ACC112 (cell line): Measurements from ENCODE around the gene HCST.

Experiments
- H2AFZ ChIP-seq: fragments of 200-600 bp; sonication (generic); one replicate; pipeline ENCODE4 v1.6.0; 2017; ENCODE audit warnings: antibody characterized with exemption, low read length; ENCODE audit not compliant: unreplicated experiment
- H3K27ac ChIP-seq: fragments of 200-600 bp; sonication (generic); 2 replicates; pipeline ENCODE4 v1.5.1; 2014; ENCODE audit warnings: low read depth, mild to moderate bottlenecking, antibody characterized with exemption, low read length, moderate library complexity
- H3K27me3 ChIP-seq: fragments of 200-600 bp; sonication (generic); 2 replicates; pipeline ENCODE4 v1.6.1; 2014; ENCODE audit warnings: mild to moderate bottlenecking, antibody characterized with exemption, low read length, moderate library complexity, mixed read lengths; ENCODE audit not compliant: insufficient read depth
- H3K36me3 ChIP-seq: fragments of 200-600 bp; sonication (generic); 2 replicates; pipeline ENCODE4 v1.6.1; 2016; ENCODE audit warnings: mild to moderate bottlenecking, antibody characterized with exemption, low read length, moderate library complexity, mixed read lengths; ENCODE audit not compliant: insufficient read depth
- H3K4me1 ChIP-seq: fragments of 200-600 bp; sonication (generic); one replicate; pipeline ENCODE4 v1.6.1; 2016; ENCODE audit warnings: low read length, mixed read lengths; ENCODE audit not compliant: insufficient read depth, unreplicated experiment, control insufficient read depth
- H3K4me3 ChIP-seq: fragments of 200-600 bp; sonication (generic); 2 replicates; pipeline ENCODE4 v1.5.1; 2014; ENCODE audit warnings: mild to moderate bottlenecking, low read depth, low read length
- H3K79me2 ChIP-seq: fragments of 200-600 bp; sonication (generic); one replicate; pipeline ENCODE4 v1.6.0; 2016; ENCODE audit warnings: low read length; ENCODE audit not compliant: control insufficient read depth, unreplicated experiment, insufficient read depth

The HCST gene

GRCh38 chr19:35938282-35939224 lies 36.2 kb downstream of the HCST start:
- Histone ChIP-seq H3K4me1 (no peaks in the 10 kb centered on the region), H2AFZ (no peak overlapping the region), H3K36me3 (no peaks in the 10 kb centered on the region), H3K27me3 (no peaks in the 10 kb centered on the region), H3K4me3 (0 out of 2 replicates have a peak overlapping the region, but pooled peaks have one; percentile 77), H3K79me2 (no peaks in the 10 kb centered on the region), H3K27ac (no peak overlapping the region)

DNA sequence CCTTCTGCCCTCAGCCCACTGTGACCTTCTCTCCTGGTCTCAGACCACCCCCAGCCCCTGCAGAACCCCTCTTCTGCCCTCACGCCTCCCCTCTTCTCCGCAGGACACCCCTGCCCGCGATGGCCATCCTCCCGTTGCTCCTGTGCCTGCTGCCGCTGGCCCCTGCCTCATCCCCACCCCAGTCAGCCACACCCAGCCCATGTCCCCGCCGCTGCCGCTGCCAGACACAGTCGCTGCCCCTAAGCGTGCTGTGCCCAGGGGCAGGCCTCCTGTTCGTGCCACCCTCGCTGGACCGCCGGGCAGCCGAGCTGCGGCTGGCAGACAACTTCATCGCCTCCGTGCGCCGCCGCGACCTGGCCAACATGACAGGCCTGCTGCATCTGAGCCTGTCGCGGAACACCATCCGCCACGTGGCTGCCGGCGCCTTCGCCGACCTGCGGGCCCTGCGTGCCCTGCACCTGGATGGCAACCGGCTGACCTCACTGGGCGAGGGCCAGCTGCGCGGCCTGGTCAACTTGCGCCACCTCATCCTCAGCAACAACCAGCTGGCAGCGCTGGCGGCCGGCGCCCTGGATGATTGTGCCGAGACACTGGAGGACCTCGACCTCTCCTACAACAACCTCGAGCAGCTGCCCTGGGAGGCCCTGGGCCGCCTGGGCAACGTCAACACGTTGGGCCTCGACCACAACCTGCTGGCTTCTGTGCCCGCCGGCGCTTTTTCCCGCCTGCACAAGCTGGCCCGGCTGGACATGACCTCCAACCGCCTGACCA lies 37.2 kb downstream of the HCST start:
- Histone ChIP-seq H3K79me2 (no peaks in the 10 kb centered on the region), H3K4me1 (no peaks in the 10 kb centered on the region), H3K27me3 (no peaks in the 10 kb centered on the region), H3K4me3 (no peak overlapping the region), H3K27ac (no peak overlapping the region), H3K36me3 (no peaks in the 10 kb centered on the region), H2AFZ (no peak overlapping the region)

DNA sequence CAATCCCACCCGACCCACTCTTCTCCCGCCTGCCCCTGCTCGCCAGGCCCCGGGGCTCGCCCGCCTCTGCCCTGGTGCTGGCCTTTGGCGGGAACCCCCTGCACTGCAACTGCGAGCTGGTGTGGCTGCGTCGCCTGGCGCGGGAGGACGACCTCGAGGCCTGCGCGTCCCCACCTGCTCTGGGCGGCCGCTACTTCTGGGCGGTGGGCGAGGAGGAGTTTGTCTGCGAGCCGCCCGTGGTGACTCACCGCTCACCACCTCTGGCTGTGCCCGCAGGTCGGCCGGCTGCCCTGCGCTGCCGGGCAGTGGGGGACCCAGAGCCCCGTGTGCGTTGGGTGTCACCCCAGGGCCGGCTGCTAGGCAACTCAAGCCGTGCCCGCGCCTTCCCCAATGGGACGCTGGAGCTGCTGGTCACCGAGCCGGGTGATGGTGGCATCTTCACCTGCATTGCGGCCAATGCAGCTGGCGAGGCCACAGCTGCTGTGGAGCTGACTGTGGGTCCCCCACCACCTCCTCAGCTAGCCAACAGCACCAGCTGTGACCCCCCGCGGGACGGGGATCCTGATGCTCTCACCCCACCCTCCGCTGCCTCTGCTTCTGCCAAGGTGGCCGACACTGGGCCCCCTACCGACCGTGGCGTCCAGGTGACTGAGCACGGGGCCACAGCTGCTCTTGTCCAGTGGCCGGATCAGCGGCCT lies 37.9 kb downstream of the HCST start:
- Histone ChIP-seq H3K4me1 (no peaks in the 10 kb centered on the region), H3K36me3 (no peaks in the 10 kb centered on the region), H3K27ac (no peak overlapping the region), H3K27me3 (no peaks in the 10 kb centered on the region), H3K4me3 (no peak overlapping the region), H3K79me2 (no peaks in the 10 kb centered on the region), H2AFZ (no peak overlapping the region)

DNA sequence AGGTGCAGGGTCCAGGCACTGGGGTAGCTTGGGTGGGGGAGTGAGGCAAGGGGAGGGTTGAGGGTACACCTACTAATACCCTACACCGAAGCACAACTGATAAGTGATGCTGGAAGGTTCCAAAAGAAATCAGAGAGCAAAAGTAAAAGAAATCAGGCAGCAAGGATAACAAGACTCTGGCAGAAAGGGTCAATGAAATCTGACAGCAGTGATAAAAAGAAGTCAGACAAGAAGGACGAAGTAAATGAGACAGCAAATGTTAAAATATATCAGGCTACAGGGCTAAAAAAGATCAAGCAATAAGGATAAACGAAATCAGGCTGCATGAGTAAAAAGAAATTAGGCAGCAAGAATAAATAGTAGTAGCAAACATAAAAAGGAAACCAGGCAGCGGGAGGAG lies 38.5 kb downstream of the HCST start:
- no peaks in the 10 kb centered on the region for H3K36me3 ChIP-seq
- H3K4me3 ChIP-seq, result no peak overlapping the region
- no peak overlapping the region for H2AFZ ChIP-seq
- no peaks in the 10 kb centered on the region for H3K79me2 ChIP-seq
- no peaks in the 10 kb centered on the region for H3K4me1 ChIP-seq
- H3K27me3 ChIP-seq, result no peaks in the 10 kb centered on the region
- no peak overlapping the region for H3K27ac ChIP-seq

DNA sequence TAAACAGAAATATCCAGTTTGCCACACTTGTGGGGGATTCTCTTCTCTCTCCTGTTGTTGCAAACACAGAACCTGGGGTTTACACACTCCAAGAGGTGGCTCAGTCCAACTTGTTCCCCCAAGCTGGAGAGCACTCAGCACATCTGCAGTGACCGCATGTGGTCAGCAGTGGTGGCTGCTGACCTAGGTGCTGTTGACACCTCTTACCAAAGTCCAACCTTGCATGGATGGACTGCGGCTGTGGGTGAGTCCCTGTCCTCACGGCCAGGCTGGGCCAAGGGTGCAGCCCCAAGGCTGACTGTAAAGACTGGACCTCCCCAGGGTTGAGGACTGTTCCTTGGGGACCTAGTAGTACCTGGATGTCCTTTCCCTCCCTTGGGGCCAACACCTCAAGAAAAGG lies 39.9 kb downstream of the HCST start:
- Histone ChIP-seq H3K79me2 (no peaks in the 10 kb centered on the region), H3K4me3 (no peak overlapping the region), H3K27me3 (no peaks in the 10 kb centered on the region), H3K27ac (no peak overlapping the region), H2AFZ (no peak overlapping the region), H3K36me3 (no peaks in the 10 kb centered on the region), H3K4me1 (no peaks in the 10 kb centered on the region)

DNA sequence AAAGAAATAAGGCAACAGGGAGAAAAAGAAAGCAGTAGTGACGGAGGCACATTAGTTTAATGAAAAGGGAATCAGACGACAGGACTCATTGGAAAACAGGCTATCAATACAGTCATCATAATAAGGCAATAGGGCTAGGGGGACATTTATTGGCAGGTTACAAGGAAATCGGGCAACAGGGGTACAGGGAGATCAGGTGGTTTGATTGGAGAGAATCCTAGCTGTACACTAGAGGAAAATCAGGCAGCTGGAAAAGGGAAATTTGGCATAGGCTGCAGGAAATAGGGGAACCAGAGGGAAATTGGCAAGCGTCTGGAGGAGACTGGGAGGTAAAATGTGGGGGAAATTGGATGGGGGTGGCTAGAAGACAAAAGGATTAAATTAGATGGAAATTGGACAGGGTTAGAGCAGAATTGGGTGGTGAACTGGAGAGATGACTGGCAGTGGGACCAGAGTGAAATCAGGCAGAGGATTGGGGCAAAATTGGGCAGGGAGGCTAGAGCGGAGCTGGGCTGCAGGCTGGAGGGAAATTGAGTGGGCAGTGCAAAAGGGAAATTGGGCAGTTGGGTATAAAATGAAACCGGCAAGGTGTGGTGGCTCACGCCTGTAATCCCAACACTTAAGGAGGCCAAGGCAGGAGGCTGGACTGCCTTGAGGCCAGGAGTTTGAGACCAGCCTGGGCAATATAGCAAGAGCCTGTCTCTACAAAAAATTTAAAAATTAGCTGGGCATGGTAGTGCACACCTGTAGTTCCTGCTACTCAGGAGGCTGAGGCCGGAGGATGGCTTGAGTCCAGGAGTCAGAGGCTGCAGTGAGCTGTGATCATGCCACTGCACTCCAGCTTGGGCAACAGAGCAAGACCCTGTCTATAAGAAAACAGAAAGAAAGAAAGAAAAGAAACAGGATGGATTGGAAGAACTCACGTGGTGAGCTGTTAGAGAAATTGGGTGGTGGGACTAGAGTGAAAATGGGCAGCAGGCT lies 41.3 kb downstream of the HCST start:
- Histone ChIP-seq H3K4me3 (no peak overlapping the region), H3K27me3 (no peaks in the 10 kb centered on the region), H3K27ac (no peak overlapping the region), H3K36me3 (no peaks in the 10 kb centered on the region), H3K4me1 (no peaks in the 10 kb centered on the region), H3K79me2 (no peaks in the 10 kb centered on the region), H2AFZ (no peak overlapping the region)

- no peak overlapping the region for H2AFZ ChIP-seq
- H3K36me3 ChIP-seq, result no peaks in the 10 kb centered on the region
- no peaks in the 10 kb centered on the region for H3K27me3 ChIP-seq
- no peaks in the 10 kb centered on the region for H3K4me1 ChIP-seq
- H3K4me3 ChIP-seq, result no peak overlapping the region
- no peaks in the 10 kb centered on the region for H3K79me2 ChIP-seq
- no peak overlapping the region for H3K27ac ChIP-seq
Observed at GRCh38 chr19:35944556-35944955, 42.2 kb downstream of the HCST start.

DNA sequence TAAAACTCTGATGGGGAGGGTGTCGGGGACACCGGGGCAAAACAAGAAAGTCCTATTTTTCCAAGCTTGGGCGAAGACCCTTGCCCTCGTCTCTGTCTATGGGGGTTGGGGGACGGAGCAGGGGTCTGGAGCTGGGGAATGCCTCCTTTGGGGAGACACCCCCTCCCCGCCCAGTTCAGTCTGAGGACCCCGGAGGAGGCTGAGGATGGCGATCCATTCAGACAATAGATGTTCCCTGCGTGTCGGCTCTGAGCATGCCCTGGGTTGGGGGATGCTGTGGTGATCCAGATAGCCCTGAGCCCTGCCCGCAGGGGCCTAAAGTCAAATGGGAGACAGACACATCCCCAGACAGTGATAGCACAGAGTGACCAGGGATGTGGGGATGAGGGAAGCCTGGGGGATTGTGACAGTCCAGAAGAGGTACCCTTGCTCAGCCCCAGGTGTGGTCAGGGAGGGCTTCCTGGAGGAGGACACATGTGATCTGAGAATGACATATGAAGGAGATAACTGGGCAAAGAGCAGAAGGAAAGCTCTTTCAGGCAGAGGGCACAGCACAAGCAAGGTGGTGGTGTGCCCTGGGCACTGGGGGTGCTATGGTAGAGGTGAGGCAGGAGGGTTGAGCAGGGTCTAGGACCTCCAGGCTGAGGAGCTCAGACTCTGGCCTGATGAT lies 42.9 kb downstream of the HCST start:
- Histone ChIP-seq H2AFZ (no peak overlapping the region), H3K27me3 (no peaks in the 10 kb centered on the region), H3K27ac (no peak overlapping the region), H3K36me3 (no peaks in the 10 kb centered on the region), H3K4me3 (no peak overlapping the region), H3K4me1 (no peaks in the 10 kb centered on the region), H3K79me2 (no peaks in the 10 kb centered on the region)

GRCh38 chr19:35946203-35946602 lies 43.9 kb downstream of the HCST start:
- Histone ChIP-seq H2AFZ (no peak overlapping the region), H3K27ac (no peak overlapping the region), H3K36me3 (no peaks in the 10 kb centered on the region)

More at GRCh38 chr19:35946203-35946602, 43.9 kb downstream of the HCST start:
- Histone ChIP-seq H3K4me1 (no peaks in the 10 kb centered on the region), H3K27me3 (no peaks in the 10 kb centered on the region), H3K79me2 (no peaks in the 10 kb centered on the region), H3K4me3 (no peak overlapping the region)
